Stomach smooth muscle (tissue), 2 donors: ENCODE data around the gene RASD2.

Source experiments
- H3K27ac ChIP-seq: one replicate; pipeline ENCODE4 v1.7.0; 2013; ENCODE audit warnings: mild to moderate bottlenecking, low read length, inconsistent platforms
- H3K27me3 ChIP-seq, 2 donors: one replicate each; pipeline ENCODE4 v1.7.0; 2013; ENCODE audit warnings: low read length in 2 of 2; ENCODE audit not compliant: insufficient read depth in 2 of 2, control insufficient read depth in 1 of 2
- H3K36me3 ChIP-seq, 2 donors: one replicate each; pipeline ENCODE4 v1.7.0; 2013; ENCODE audit warnings: low read length in 2 of 2; ENCODE audit not compliant: control insufficient read depth in 2 of 2, insufficient read depth in 2 of 2
- H3K4me1 ChIP-seq: one replicate; pipeline ENCODE4 v1.7.0; 2013; ENCODE audit warnings: low read length; ENCODE audit not compliant: control insufficient read depth, insufficient read depth
- H3K4me3 ChIP-seq, 2 donors: one replicate each; pipeline ENCODE4 v1.7.0; 2013; ENCODE audit warnings: low read length in 2 of 2
- H3K9ac ChIP-seq, 2 donors: one replicate each; pipeline ENCODE4 v1.7.0; 2013; ENCODE audit warnings: low read length in 2 of 2, mild to moderate bottlenecking in 1 of 2
- H3K9me3 ChIP-seq, 2 donors: one replicate each; pipeline ENCODE4 v1.7.0; 2013; ENCODE audit warnings: low read length in 2 of 2; ENCODE audit not compliant: control insufficient read depth in 2 of 2
- donor health status: healthy.
- donor health status: Pancreatic carcinoma.

The RASD2 gene

GRCh38 chr22:35560824-35561223 lies 20.2 kb downstream of the RASD2 start:
- no peaks in the 10 kb centered on the region for H3K36me3 ChIP-seq
- H3K27ac ChIP-seq, result no peak overlapping the region
- no peaks in the 10 kb centered on the region for H3K27me3 ChIP-seq
- no peak overlapping the region for H3K4me3 ChIP-seq
- no peak overlapping the region for H3K9ac ChIP-seq
- H3K9me3 ChIP-seq, result no peaks in the 10 kb centered on the region
- peaks cover 15% of the 10 kb centered on the region for H3K4me1 ChIP-seq

GRCh38 chr22:35561796-35562526 lies 21.3 kb downstream of the RASD2 start:
- H3K36me3 ChIP-seq, result no peaks in the 10 kb centered on the region
- H3K9me3 ChIP-seq, result no peaks in the 10 kb centered on the region
- H3K27ac ChIP-seq, result no peak overlapping the region
- no peak overlapping the region for H3K4me3 ChIP-seq
- peaks cover 17% of the 10 kb centered on the region for H3K4me1 ChIP-seq
- no peaks in the 10 kb centered on the region for H3K27me3 ChIP-seq
- H3K9ac ChIP-seq, result no peak overlapping the region

- H3K9me3 ChIP-seq, result no peaks in the 10 kb centered on the region
- H3K4me3 ChIP-seq, result no peak overlapping the region
- H3K27me3 ChIP-seq, result no peaks in the 10 kb centered on the region
- H3K4me1 ChIP-seq, result peaks cover 17% of the 10 kb centered on the region
- H3K27ac ChIP-seq, result no peak overlapping the region
- no peaks in the 10 kb centered on the region for H3K36me3 ChIP-seq
- no peak overlapping the region for H3K9ac ChIP-seq
Observed at GRCh38 chr22:35563211-35563610, 22.6 kb downstream of the RASD2 start.

GRCh38 chr22:35564975-35565867 lies 24.6 kb downstream of the RASD2 start:
- Histone ChIP-seq H3K36me3 (no peaks in the 10 kb centered on the region), H3K9ac (no peak overlapping the region), H3K4me3 (peak overlapping the region; percentile 15 to 18), H3K4me1 (peaks cover 23% of the 10 kb centered on the region), H3K27ac (no peak overlapping the region), H3K27me3 (no peaks in the 10 kb centered on the region), H3K9me3 (no peaks in the 10 kb centered on the region)

GRCh38 chr22:35567351-35568141 lies 26.9 kb downstream of the RASD2 start:
- Histone ChIP-seq H3K27me3 (no peaks in the 10 kb centered on the region), H3K9me3 (no peaks in the 10 kb centered on the region), H3K4me1 (peaks cover 23% of the 10 kb centered on the region), H3K9ac (no peak overlapping the region), H3K36me3 (no peaks in the 10 kb centered on the region), H3K27ac (no peak overlapping the region), H3K4me3 (no peak overlapping the region)

- H3K9me3 ChIP-seq, result no peaks in the 10 kb centered on the region
- H3K4me1 ChIP-seq, result peaks cover 23% of the 10 kb centered on the region
- H3K27me3 ChIP-seq, result no peaks in the 10 kb centered on the region
- no peak overlapping the region for H3K4me3 ChIP-seq
- no peaks in the 10 kb centered on the region for H3K36me3 ChIP-seq
- H3K9ac ChIP-seq, result no peak overlapping the region
- H3K27ac ChIP-seq, result no peak overlapping the region
Observed at GRCh38 chr22:35568751-35569739, 28.4 kb downstream of the RASD2 start.

GRCh38 chr22:35569916-35570315 lies 29.3 kb downstream of the RASD2 start:
- Histone ChIP-seq H3K4me3 (no peak overlapping the region), H3K27ac (no peak overlapping the region), H3K36me3 (no peaks in the 10 kb centered on the region), H3K9ac (no peak overlapping the region), H3K27me3 (no peaks in the 10 kb centered on the region), H3K9me3 (no peaks in the 10 kb centered on the region), H3K4me1 (peaks cover 17% of the 10 kb centered on the region)

- Histone ChIP-seq H3K4me3 (no peak overlapping the region), H3K9ac (no peak overlapping the region), H3K36me3 (no peaks in the 10 kb centered on the region), H3K27ac (no peak overlapping the region), H3K27me3 (no peaks in the 10 kb centered on the region), H3K9me3 (no peaks in the 10 kb centered on the region), H3K4me1 (peaks cover 9% of the 10 kb centered on the region)
Observed at GRCh38 chr22:35570686-35571194, 30.1 kb downstream of the RASD2 start.

GRCh38 chr22:35572556-35572955 lies 31.9 kb downstream of the RASD2 start:
- Histone ChIP-seq H3K36me3 (no peaks in the 10 kb centered on the region), H3K27ac (no peak overlapping the region), H3K4me3 (no peak overlapping the region), H3K9me3 (no peaks in the 10 kb centered on the region), H3K4me1 (peaks cover 7% of the 10 kb centered on the region), H3K9ac (no peak overlapping the region), H3K27me3 (no peaks in the 10 kb centered on the region)
